GM23338 (cell line): Measurements from ENCODE around the gene PTAFR.

Experiments used
- CREB1 ChIP-seq: fragments of 250-450 bp; sonication (Bioruptor Pico); IDR thresholded peaks from 2 replicates; pipeline ENCODE4 v1.5.0; 2020; ENCODE audit warnings: low read depth, mild to moderate bottlenecking, moderate library complexity
- EZH2 ChIP-seq: fragments of 200-600 bp; sonication (generic); IDR thresholded peaks from one replicate; pipeline ENCODE4 v1.8.0; 2017; ENCODE audit warnings: antibody characterized with exemption, mild to moderate bottlenecking, low read depth; ENCODE audit not compliant: unreplicated experiment
- EZH2phosphoT487 ChIP-seq: fragments of 200-600 bp; sonication (generic); IDR thresholded peaks from one replicate; pipeline ENCODE4 v1.8.1; 2018; ENCODE audit warnings: antibody characterized with exemption; ENCODE audit not compliant: unreplicated experiment
- JUNB ChIP-seq: IDR thresholded peaks from one replicate; pipeline ENCODE4 v1.6.1; 2016; ENCODE audit warnings: antibody characterized with exemption; ENCODE audit not compliant: unreplicated experiment
- POLR2AphosphoS5 ChIP-seq: IDR thresholded peaks from 2 replicates; pipeline ENCODE4 v1.6.1; 2016; ENCODE audit warnings: antibody characterized with exemption, low read depth
- TF ChIP-seq, protein P1 (sequence below), 2 experiments: fragments of 200-600 bp in 1 of 2; sonication (generic) in 1 of 2; conservative IDR thresholded peaks; 2 replicates each; pipeline versions ENCODE4 v1.5.1 to v1.6.1; 2016 to 2017; ENCODE audit warnings: antibody characterized with exemption in 2 of 2, low read depth in 2 of 2, mild to moderate bottlenecking in 2 of 2, moderate library complexity in 1 of 2
- TF ChIP-seq, protein P2 (sequence below): IDR thresholded peaks from 2 replicates; pipeline ENCODE4 v1.6.1; 2016; ENCODE audit warnings: antibody characterized with exemption
- TF ChIP-seq, protein P3 (sequence below): IDR thresholded peaks from one replicate; pipeline ENCODE4 v1.6.1; 2018; ENCODE audit warnings: antibody characterized with exemption; ENCODE audit not compliant: unreplicated experiment

DNA sequence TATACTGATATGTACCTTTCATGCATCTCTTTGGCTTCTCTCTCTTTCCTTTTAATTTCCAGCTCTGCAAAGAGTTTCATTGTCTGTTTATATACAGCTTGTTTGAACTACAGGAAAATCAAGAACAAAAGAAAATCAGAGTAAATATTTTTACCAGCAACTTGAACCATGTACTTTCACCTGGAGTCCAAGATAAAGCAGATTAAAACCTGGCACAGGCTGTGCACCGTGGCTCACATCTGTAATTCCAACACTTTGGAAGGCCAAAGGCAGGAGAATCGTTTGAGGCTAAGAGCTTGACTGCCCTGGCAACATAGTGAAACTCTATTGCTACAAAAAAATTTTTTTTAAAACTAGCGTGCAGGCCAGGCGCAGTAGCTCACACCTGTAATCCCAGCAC, 28.8 kb upstream of the PTAFR start:
- TF ChIP-seq, protein P1, sequence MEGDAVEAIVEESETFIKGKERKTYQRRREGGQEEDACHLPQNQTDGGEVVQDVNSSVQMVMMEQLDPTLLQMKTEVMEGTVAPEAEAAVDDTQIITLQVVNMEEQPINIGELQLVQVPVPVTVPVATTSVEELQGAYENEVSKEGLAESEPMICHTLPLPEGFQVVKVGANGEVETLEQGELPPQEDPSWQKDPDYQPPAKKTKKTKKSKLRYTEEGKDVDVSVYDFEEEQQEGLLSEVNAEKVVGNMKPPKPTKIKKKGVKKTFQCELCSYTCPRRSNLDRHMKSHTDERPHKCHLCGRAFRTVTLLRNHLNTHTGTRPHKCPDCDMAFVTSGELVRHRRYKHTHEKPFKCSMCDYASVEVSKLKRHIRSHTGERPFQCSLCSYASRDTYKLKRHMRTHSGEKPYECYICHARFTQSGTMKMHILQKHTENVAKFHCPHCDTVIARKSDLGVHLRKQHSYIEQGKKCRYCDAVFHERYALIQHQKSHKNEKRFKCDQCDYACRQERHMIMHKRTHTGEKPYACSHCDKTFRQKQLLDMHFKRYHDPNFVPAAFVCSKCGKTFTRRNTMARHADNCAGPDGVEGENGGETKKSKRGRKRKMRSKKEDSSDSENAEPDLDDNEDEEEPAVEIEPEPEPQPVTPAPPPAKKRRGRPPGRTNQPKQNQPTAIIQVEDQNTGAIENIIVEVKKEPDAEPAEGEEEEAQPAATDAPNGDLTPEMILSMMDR (conservative IDR thresholded peaks at IDR 0.05; ENCODE audit: low read depth in 2 of 2): no peak
- TF ChIP-seq EZH2: no peak
- no peak for TF ChIP-seq CREB1 (CRISPR knock-in tag)
- TF ChIP-seq, protein P2, sequence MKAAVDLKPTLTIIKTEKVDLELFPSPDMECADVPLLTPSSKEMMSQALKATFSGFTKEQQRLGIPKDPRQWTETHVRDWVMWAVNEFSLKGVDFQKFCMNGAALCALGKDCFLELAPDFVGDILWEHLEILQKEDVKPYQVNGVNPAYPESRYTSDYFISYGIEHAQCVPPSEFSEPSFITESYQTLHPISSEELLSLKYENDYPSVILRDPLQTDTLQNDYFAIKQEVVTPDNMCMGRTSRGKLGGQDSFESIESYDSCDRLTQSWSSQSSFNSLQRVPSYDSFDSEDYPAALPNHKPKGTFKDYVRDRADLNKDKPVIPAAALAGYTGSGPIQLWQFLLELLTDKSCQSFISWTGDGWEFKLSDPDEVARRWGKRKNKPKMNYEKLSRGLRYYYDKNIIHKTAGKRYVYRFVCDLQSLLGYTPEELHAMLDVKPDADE: no peak
- no peak for TF ChIP-seq JUNB
- TF ChIP-seq EZH2phosphoT487: no peak
- TF ChIP-seq, protein P3, sequence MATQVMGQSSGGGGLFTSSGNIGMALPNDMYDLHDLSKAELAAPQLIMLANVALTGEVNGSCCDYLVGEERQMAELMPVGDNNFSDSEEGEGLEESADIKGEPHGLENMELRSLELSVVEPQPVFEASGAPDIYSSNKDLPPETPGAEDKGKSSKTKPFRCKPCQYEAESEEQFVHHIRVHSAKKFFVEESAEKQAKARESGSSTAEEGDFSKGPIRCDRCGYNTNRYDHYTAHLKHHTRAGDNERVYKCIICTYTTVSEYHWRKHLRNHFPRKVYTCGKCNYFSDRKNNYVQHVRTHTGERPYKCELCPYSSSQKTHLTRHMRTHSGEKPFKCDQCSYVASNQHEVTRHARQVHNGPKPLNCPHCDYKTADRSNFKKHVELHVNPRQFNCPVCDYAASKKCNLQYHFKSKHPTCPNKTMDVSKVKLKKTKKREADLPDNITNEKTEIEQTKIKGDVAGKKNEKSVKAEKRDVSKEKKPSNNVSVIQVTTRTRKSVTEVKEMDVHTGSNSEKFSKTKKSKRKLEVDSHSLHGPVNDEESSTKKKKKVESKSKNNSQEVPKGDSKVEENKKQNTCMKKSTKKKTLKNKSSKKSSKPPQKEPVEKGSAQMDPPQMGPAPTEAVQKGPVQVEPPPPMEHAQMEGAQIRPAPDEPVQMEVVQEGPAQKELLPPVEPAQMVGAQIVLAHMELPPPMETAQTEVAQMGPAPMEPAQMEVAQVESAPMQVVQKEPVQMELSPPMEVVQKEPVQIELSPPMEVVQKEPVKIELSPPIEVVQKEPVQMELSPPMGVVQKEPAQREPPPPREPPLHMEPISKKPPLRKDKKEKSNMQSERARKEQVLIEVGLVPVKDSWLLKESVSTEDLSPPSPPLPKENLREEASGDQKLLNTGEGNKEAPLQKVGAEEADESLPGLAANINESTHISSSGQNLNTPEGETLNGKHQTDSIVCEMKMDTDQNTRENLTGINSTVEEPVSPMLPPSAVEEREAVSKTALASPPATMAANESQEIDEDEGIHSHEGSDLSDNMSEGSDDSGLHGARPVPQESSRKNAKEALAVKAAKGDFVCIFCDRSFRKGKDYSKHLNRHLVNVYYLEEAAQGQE: no peak
- TF ChIP-seq POLR2AphosphoS5: no peak
